NCI-H510A treated with DMSO at 0.1 percent for 48 hours (cell line): ENCODE results near the gene ITGB1BP2.
"Not testable (repeated sequence)": the region's sequence is repeated elsewhere in the genome, so short reads cannot be mapped to it uniquely, and the experiment has no call there.

Experiments
- DNase-seq: peaks from one replicate; lab custom pipeline; 2025; lab: John Stamatoyannopoulos, UW

ITGB1BP2 gene

DNA sequence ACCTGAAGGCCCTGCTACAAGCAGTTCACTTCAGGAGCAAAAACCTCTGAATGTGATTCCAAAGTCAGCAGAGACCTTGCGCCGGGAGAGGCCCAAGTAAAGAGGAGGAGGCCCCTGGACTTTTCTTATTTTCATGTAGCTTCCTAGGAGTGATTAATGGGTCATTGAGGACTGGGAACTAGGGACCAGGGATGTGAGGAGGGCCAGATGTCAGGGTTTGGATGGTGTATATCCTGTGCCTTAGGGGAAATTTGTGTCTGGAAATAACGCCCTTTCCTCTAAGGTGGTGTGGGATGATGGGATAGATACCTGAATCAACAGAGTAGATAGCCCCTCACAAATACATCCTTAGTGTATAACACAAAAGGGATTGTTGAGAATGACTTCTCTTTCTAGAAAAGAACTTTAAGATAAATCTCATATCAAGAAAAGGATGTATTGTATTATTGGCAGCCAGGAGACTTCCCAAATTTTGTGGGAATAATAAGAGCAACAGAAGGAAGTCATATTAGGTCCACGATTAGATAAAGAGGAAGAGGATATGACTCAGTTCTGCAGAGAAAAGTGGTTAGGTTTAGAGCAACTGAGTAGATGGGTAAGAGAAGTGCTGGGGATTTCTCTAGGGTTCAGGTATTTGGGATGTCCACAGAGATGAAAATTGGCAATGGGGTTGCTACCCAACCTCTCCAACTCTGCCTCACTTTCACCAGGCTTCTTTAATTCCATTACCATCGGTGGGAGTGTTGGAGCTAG, 1.1 kb downstream of the ITGB1BP2 start:
- no peak for DNase-seq

- no peak for DNase-seq
Measured at GRCh38 chrX:71304561-71304960, 3.0 kb downstream of the ITGB1BP2 start.

DNA sequence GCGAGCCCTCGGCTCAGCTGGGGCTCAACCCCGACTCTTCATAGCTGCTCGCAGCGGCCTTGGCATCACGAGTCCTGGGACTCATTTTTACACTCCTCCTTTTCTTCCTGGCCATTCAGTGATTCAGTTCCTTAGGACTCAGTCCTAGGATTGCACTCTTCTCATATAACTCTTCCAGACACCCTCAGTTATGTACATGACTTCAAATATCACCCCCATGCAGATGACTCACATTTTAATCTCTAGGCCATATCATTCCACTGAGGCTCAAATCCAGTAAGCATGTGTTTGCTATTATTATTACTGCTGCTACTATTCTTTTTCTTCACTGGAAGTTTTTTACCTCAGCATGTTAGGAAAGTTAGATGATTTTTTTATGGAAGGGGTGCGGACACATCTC, 14.4 kb downstream of the ITGB1BP2 start:
- no peak for DNase-seq

GRCh38 chrX:71316959-71317358, 15.4 kb downstream of the ITGB1BP2 start:
- not testable (repeated sequence) for DNase-seq

- DNase-seq: no peak
Measured at GRCh38 chrX:71320126-71320525, 18.6 kb downstream of the ITGB1BP2 start.

DNA sequence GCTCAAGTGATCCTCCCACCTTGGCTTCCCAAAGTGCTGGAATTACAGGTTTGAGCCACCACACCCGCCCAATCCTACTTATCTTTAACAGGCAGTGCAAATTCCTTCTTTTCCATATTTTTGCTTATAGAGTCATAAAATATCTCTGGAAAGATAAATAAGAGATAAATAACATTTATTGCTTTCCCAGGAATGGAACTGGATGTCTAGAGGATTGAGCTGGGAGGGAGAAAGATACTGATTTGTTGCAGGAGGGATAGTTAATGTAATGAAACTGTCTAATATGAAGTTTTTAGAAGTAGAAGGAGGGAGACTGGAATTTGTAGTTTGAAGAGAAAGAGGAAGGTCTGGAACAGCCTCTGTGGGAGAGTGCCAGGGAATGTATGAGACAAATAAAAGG, 20.2 kb downstream of the ITGB1BP2 start:
- DNase-seq: no peak

GRCh38 chrX:71324452-71324851, 22.9 kb downstream of the ITGB1BP2 start:
- not testable (repeated sequence) for DNase-seq

GRCh38 chrX:71326394-71326793, 24.8 kb downstream of the ITGB1BP2 start:
- no peak for DNase-seq

DNA sequence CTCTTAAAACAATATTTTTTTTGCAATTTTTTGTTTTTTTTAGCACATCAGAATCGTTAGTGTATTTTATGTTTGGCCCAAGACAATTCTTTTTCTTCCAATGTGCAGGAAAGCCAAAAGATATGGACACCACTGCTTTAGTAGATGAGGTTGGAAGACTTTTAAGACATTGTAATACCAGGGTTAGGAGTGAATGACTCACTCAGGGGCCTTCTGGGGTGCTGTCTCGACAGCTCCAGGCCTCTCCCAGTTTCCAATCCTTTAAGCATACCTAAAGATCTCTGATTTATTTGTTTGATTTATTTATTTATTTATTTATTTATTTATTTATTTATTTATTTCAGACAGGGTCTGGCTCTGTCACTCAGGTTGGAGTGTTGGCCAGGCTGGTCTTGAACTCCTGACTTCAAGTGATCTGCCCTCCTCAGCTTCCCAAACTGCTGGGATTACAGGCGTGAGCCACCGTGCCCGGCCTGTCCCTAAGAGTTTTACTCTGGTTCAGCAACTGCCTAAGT, 47.7 kb downstream of the ITGB1BP2 start:
- not testable (repeated sequence) for DNase-seq

DNA sequence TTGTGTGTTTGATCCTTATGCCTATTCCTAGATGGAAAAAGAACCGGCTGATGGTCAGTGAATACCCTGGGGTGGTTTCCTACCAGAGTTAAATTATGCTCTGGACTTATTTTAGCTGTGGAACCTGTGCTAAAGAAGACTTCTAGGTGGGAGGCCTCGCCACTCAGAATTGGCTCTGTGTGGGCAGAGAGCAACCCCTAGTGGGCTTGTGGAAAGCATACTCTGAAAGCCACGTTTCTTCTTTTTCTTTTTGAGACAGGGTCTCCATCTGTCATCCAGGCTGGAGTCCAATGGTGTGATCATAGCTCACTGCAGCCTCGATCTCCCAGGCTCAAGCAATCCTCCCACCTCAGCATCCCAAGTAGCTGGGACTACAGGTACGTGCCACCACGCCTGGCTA, 48.3 kb downstream of the ITGB1BP2 start:
- DNase-seq: not testable (repeated sequence)

DNA sequence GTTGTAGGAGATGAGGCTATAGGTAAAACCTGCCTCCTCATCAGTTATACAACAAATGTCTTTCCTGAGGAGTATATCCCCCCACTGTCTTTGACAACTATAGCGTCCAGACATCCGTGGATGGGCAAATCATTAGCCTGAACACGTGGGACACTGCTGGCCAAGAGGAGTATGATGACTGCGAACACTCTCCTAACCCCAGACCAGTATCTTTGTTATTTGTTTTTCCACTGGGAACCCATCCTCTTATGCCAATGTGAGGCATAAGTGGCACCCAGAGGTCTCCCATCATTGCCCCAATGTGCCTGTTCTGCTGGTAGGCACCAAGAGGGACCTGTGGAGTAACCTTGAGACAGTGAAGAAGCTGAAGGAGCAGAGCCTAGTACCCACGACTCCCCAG, 50.9 kb downstream of the ITGB1BP2 start:
- not testable (repeated sequence) for DNase-seq
